H9 (cell line): ENCODE measurements around the gene PRPF6. TPM values are rescaled to one million over a fixed set of nuclear protein-coding genes. Genes with fewer than 3 reads are reported as not detected.

Experiments
- DNase-seq: peaks from one replicate; pipeline ENCODE4 v3.0.0-alpha.2; 2017
- H2AFZ ChIP-seq: one replicate; pipeline ENCODE4 v1.6.1; 2013; ENCODE audit warnings: mild to moderate bottlenecking, low read length, control low read depth, moderate library complexity
- H2AK5ac ChIP-seq: 2 replicates; pipeline ENCODE4 v1.6.1; 2013; ENCODE audit warnings: low read length, control low read depth, mixed read lengths; ENCODE audit not compliant: insufficient read length
- H2BK120ac ChIP-seq: one replicate; pipeline ENCODE4 v1.6.1; 2013; ENCODE audit warnings: low read depth, mild to moderate bottlenecking, low read length, control low read depth, inconsistent platforms; ENCODE audit not compliant: poor library complexity, severe bottlenecking
- H2BK12ac ChIP-seq: 2 replicates; pipeline ENCODE4 v1.6.1; 2013; ENCODE audit warnings: low read length, control low read depth, mixed read lengths, low read depth; ENCODE audit not compliant: insufficient read length
- H2BK15ac ChIP-seq: 2 replicates; pipeline ENCODE4 v1.6.1; 2013; ENCODE audit warnings: low read depth, low read length, control low read depth
- H2BK20ac ChIP-seq: one replicate; pipeline ENCODE4 v1.6.1; 2013; ENCODE audit warnings: low read depth, mild to moderate bottlenecking, low read length, control low read depth, inconsistent platforms; ENCODE audit not compliant: poor library complexity, severe bottlenecking
- H2BK5ac ChIP-seq: 2 replicates; pipeline ENCODE4 v1.6.1; 2013; ENCODE audit warnings: low read length, control low read depth, mixed read lengths; ENCODE audit not compliant: insufficient read length
- H3K14ac ChIP-seq: 2 replicates; pipeline ENCODE4 v1.6.1; 2013; ENCODE audit warnings: low read length, control low read depth; ENCODE audit not compliant: insufficient read depth
- H3K18ac ChIP-seq: 2 replicates; pipeline ENCODE4 v1.6.1; 2013; ENCODE audit warnings: low read depth, mild to moderate bottlenecking, mixed read lengths, low read length, control low read depth; ENCODE audit not compliant: insufficient read length
- H3K23ac ChIP-seq: 2 replicates; pipeline ENCODE4 v1.6.1; 2013; ENCODE audit warnings: low read length, control low read depth, mixed read lengths, low read depth; ENCODE audit not compliant: insufficient read length
- H3K23me2 ChIP-seq: 2 replicates; pipeline ENCODE4 v1.6.1; 2013; ENCODE audit warnings: low read depth, mild to moderate bottlenecking, mixed read lengths, low read length, control low read depth; ENCODE audit not compliant: insufficient read length, poor library complexity, severe bottlenecking
- H3K27ac ChIP-seq: 2 replicates; pipeline ENCODE4 v1.5.1; 2013; ENCODE audit warnings: low read length, control low read depth, mixed read lengths, low read depth; ENCODE audit not compliant: insufficient read length
- H3K27me3 ChIP-seq: 2 replicates; pipeline ENCODE4 v1.6.1; 2013; ENCODE audit warnings: low read length, control low read depth, inconsistent platforms; ENCODE audit not compliant: insufficient read depth
- H3K4ac ChIP-seq: 2 replicates; pipeline ENCODE4 v1.6.1; 2013; ENCODE audit warnings: low read depth, mild to moderate bottlenecking, control low read depth, inconsistent platforms, low read length, moderate library complexity
- H3K4me1 ChIP-seq: 2 replicates; pipeline ENCODE4 v1.6.1; 2013; ENCODE audit warnings: low read length, control low read depth, inconsistent platforms; ENCODE audit not compliant: insufficient read depth
- H3K4me2 ChIP-seq: 2 replicates; pipeline ENCODE4 v1.6.1; 2013; ENCODE audit warnings: low read length, control low read depth, mixed read lengths; ENCODE audit not compliant: insufficient read length, insufficient read depth
- H3K56ac ChIP-seq: 2 replicates; pipeline ENCODE4 v1.6.1; 2013; ENCODE audit warnings: low read depth, mild to moderate bottlenecking, mixed read lengths, low read length, control low read depth; ENCODE audit not compliant: insufficient read length
- H3K79me1 ChIP-seq: 2 replicates; pipeline ENCODE4 v1.6.1; 2013; ENCODE audit warnings: low read depth, mild to moderate bottlenecking, moderate library complexity, low read length, control low read depth, inconsistent platforms; ENCODE audit not compliant: insufficient read depth, poor library complexity, severe bottlenecking
- H3K79me2 ChIP-seq: 2 replicates; pipeline ENCODE4 v1.6.1; 2013; ENCODE audit warnings: low read length, control low read depth, inconsistent platforms; ENCODE audit not compliant: insufficient read depth
- H3K9ac ChIP-seq: 2 replicates; pipeline ENCODE4 v1.6.1; 2013; ENCODE audit warnings: low read length, control low read depth, mixed read lengths; ENCODE audit not compliant: insufficient read length; ENCODE audit errors: extremely low read depth
- H3K9me3 ChIP-seq: one replicate; pipeline ENCODE4 v1.6.1; 2013; ENCODE audit warnings: low read depth, low read length, inconsistent platforms; ENCODE audit not compliant: control insufficient read depth
- H3T11ph ChIP-seq: one replicate; pipeline ENCODE4 v1.6.1; 2013; ENCODE audit warnings: mild to moderate bottlenecking, low read length, control low read depth, inconsistent platforms
- H4K20me1 ChIP-seq: one replicate; pipeline ENCODE4 v1.6.1; 2013; ENCODE audit not compliant: control insufficient read depth, insufficient read length, insufficient read depth
- H4K5ac ChIP-seq: 2 replicates; pipeline ENCODE4 v1.6.1; 2013; ENCODE audit warnings: low read depth, mild to moderate bottlenecking, mixed read lengths, low read length, control low read depth; ENCODE audit not compliant: insufficient read length
- H4K8ac ChIP-seq: replicated peaks from 2 replicates; pipeline ENCODE4 v1.6.1; 2013; ENCODE audit warnings: low read length, control low read depth, mixed read lengths, low read depth; ENCODE audit not compliant: insufficient read length
- H4K91ac ChIP-seq: 2 replicates; pipeline ENCODE4 v1.6.1; 2013; ENCODE audit warnings: low read depth, mild to moderate bottlenecking, moderate library complexity, mixed read lengths, low read length, control low read depth; ENCODE audit not compliant: insufficient read length
- H3K27ac Mint-ChIP-seq, 3 experiments: 2 replicates in 2 of 3; 3 replicates in 1 of 3; pipeline ENCODE4 v1.8.0; 2020 to 2021; ENCODE audit warnings: mixed read lengths in 3 of 3, mild to moderate bottlenecking in 1 of 3, moderate library complexity in 1 of 3
- H3K27me3 Mint-ChIP-seq: 2 replicates; pipeline ENCODE4 v1.8.0; 2021; ENCODE audit warnings: low read depth, mild to moderate bottlenecking, moderate library complexity, mixed read lengths
- H3K36me3 Mint-ChIP-seq, 3 experiments: 2 replicates in 2 of 3; 3 replicates in 1 of 3; pipeline ENCODE4 v1.8.0; 2020 to 2021; ENCODE audit warnings: low read depth in 3 of 3, mixed read lengths in 3 of 3; ENCODE audit not compliant: insufficient read depth in 1 of 3
- H3K4me1 Mint-ChIP-seq, 2 experiments: 2 replicates each; pipeline ENCODE4 v1.8.0; 2020; ENCODE audit warnings: mixed read lengths in 2 of 2
- H3K4me3 Mint-ChIP-seq, 2 experiments: 2 replicates in 1 of 2; 3 replicates in 1 of 2; pipeline ENCODE4 v1.8.0; 2020 to 2021; ENCODE audit warnings: mild to moderate bottlenecking in 2 of 2, mixed read lengths in 2 of 2, moderate library complexity in 1 of 2
- H3K9me3 Mint-ChIP-seq, 2 experiments: 2 replicates in 1 of 2; 3 replicates in 1 of 2; pipeline ENCODE4 v1.8.0; 2020; ENCODE audit warnings: mild to moderate bottlenecking in 2 of 2, mixed read lengths in 2 of 2, moderate library complexity in 1 of 2
- WGBS: extraction: QIAGEN DNeasy Blood & Tissue Kit; methylation state at CpG from one replicate; pipeline ENCODE4 v1.1.7; 2013; ENCODE audit warnings: missing lambda C conversion rate, low lambda C conversion rate, mixed read lengths; ENCODE audit not compliant: insufficient read length; ENCODE audit errors: extremely low coverage; 5-methylcytosine and 5-hydroxymethylcytosine counted together
- total RNA-seq: library from RNA; stranded (reverse); gene quantifications from 2 replicates; pipeline ENCODE4 v1.2.1, GENCODE V29; 2021
- TF ChIP-seq, protein P1 (sequence below): fragments of 200-600 bp; sonication (generic); conservative IDR thresholded peaks from 3 replicates; pipeline ENCODE4 v1.8.0; 2021; ENCODE audit warnings: antibody characterized with exemption, mild to moderate bottlenecking

PRPF6 gene
- total RNA-seq, 1 experiment from 2014 or later, result 87.9 TPM

DNA sequence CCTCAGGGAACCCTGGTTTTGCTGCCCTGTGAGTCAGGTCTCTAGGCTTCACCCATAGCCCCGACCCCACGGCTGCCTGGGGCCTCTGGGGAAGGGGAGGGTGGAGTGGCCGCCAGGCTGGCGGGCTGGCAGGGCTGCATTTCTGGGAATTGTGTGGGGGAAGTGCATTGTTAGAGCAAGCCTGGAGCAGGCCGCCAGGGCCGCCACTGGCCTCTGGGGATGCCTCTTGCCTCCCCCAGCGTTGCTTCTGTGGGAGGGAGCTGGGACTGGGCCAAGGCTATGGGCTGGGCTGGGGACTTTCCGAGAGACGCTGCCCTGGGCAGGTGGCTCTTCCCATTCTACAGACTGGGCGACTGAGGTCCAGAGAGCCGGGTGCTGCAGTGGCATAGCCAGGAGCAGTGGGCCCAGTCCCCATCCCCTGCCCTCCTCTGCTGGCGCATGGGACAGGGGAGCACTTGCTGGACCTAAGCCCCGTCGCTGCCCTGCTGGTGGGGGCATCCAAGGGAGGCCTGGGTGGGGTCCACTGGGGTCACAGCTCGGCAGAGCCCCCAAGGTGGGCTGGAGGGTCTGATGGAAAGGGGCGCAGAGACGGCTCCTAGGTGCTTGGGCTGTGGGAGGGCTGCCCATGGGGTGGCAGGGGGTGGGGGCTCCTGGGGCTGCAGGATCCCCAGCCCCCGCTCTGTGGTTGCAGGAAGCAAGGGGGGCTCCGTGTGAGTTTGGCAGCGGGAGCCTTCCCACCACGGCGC is 75.1 kb downstream of the PRPF6 start:
- Histone ChIP-seq H3K79me1 (no peaks in the 10 kb centered on the region), H4K8ac (no peak overlapping the region), H4K91ac (no peak overlapping the region), H3K79me2 (no peaks in the 10 kb centered on the region), H3K4ac (no peak overlapping the region), H2BK15ac (no peak overlapping the region), H3K27ac (no peak overlapping the region), H3K23me2 (no peaks in the 10 kb centered on the region), H3K27me3 (no peaks in the 10 kb centered on the region; the same call in 1 of the 2 replicates), H2BK20ac (no peak overlapping the region), H4K20me1 (no peaks in the 10 kb centered on the region), H3K23ac (no peak overlapping the region), H2AFZ (no peak overlapping the region), H3K4me2 (no peak overlapping the region), H3K9me3 (no peaks in the 10 kb centered on the region), H2BK12ac (no peak overlapping the region), H2BK5ac (no peak overlapping the region), H2BK120ac (no peak overlapping the region), H3K4me1 (no peaks in the 10 kb centered on the region), H3K9ac (no peak overlapping the region), H3T11ph (no peak overlapping the region), H4K5ac (no peak overlapping the region), H3K56ac (no peak overlapping the region), H3K18ac (no peak overlapping the region), H2AK5ac (no peak overlapping the region), H3K14ac (no peak overlapping the region; the same call in 1 of the 2 replicates)
- no CpG with 5 or more reads among the region's 22 CpGs for whole genome bisulfite sequencing
- H3K4me3 Mint-ChIP-seq, result no peak overlapping the region
- H3K36me3 Mint-ChIP-seq, result no peaks in the 10 kb centered on the region; a peak in 1 of 7 replicates
- H3K9me3 Mint-ChIP-seq, result no peaks in the 10 kb centered on the region; a peak in 1 of 5 replicates
- no peak overlapping the region for H3K27ac Mint-ChIP-seq
- H3K27me3 Mint-ChIP-seq, result peaks cover 25% of the 10 kb centered on the region
- DNase-seq, result no peak
- TF ChIP-seq, protein P1, sequence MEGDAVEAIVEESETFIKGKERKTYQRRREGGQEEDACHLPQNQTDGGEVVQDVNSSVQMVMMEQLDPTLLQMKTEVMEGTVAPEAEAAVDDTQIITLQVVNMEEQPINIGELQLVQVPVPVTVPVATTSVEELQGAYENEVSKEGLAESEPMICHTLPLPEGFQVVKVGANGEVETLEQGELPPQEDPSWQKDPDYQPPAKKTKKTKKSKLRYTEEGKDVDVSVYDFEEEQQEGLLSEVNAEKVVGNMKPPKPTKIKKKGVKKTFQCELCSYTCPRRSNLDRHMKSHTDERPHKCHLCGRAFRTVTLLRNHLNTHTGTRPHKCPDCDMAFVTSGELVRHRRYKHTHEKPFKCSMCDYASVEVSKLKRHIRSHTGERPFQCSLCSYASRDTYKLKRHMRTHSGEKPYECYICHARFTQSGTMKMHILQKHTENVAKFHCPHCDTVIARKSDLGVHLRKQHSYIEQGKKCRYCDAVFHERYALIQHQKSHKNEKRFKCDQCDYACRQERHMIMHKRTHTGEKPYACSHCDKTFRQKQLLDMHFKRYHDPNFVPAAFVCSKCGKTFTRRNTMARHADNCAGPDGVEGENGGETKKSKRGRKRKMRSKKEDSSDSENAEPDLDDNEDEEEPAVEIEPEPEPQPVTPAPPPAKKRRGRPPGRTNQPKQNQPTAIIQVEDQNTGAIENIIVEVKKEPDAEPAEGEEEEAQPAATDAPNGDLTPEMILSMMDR, result no peak
- peaks cover 21 to 30% of the 10 kb centered on the region in 2 experiments for H3K4me1 Mint-ChIP-seq
